HG03460 (cell line): Measurements from ENCODE around the gene GLYATL3.
A peak's percentile ranks its signal among the peaks of the same experiment; 100 is the strongest.

Experiments used
- ATAC-seq: cut with Tn5 transposase; IDR thresholded peaks from one replicate; pipeline ENCODE4 v1.9.1; 2021; ENCODE audit not compliant: unreplicated experiment

GLYATL3 gene

GRCh38 chr6:49513153-49513989 lies 13.6 kb downstream of the GLYATL3 start:
- ATAC-seq, result no peak

- ATAC-seq, result no peak
Observed at GRCh38 chr6:49514571-49515484, 15.1 kb downstream of the GLYATL3 start.

- no peak for ATAC-seq
Observed at GRCh38 chr6:49515485-49516146, 15.9 kb downstream of the GLYATL3 start.

GRCh38 chr6:49516147-49516505 lies 16.4 kb downstream of the GLYATL3 start:
- no peak for ATAC-seq

GRCh38 chr6:49517919-49518318 lies 18.2 kb downstream of the GLYATL3 start:
- no peak for ATAC-seq

- peak; percentile 82 for ATAC-seq
Observed at GRCh38 chr6:49519660-49520059, 19.9 kb downstream of the GLYATL3 start.

GRCh38 chr6:49522710-49523593 lies 23.2 kb downstream of the GLYATL3 start:
- no peak for ATAC-seq

- no peak for ATAC-seq
Observed at GRCh38 chr6:49523901-49524300, 24.2 kb downstream of the GLYATL3 start.

- ATAC-seq, result no peak
Observed at GRCh38 chr6:49524541-49524940, 24.8 kb downstream of the GLYATL3 start.

- ATAC-seq, result no peak
Observed at GRCh38 chr6:49526598-49526997, 26.9 kb downstream of the GLYATL3 start.

- ATAC-seq, result no peak
Observed at GRCh38 chr6:49527320-49527719, 27.6 kb downstream of the GLYATL3 start.

- no peak for ATAC-seq
Observed at GRCh38 chr6:49528571-49528970, 28.8 kb downstream of the GLYATL3 start.

- ATAC-seq, result no peak
Observed at GRCh38 chr6:49530141-49530776, 30.5 kb downstream of the GLYATL3 start.

- peak; percentile 90 for ATAC-seq
Observed at GRCh38 chr6:49531774-49532569, 32.2 kb downstream of the GLYATL3 start.

- no peak for ATAC-seq
Observed at GRCh38 chr6:49535795-49536194, 36.1 kb downstream of the GLYATL3 start.

- ATAC-seq, result no peak
Observed at GRCh38 chr6:49539102-49539501, 39.4 kb downstream of the GLYATL3 start.

GRCh38 chr6:49540614-49541013 lies 40.9 kb downstream of the GLYATL3 start:
- no peak for ATAC-seq

- no peak for ATAC-seq
Observed at GRCh38 chr6:49541210-49541724, 41.5 kb downstream of the GLYATL3 start.

GRCh38 chr6:49541936-49542335 lies 42.2 kb downstream of the GLYATL3 start:
- ATAC-seq, result no peak
